ENCODE measurements around the gene CDRT15.
"Not testable (repeated sequence)": the region's sequence is repeated elsewhere in the genome, so short reads cannot be mapped to it uniquely, and the experiment has no call there.

Gene CDRT15

GRCh38 chr17:14245629-14246028 is 9.0 kb upstream of the CDRT15 start:
- no peak for TF ChIP-seq EZH2 (IDR thresholded peaks at IDR 0.05; ENCODE audit: borderline replicate concordance, low read depth, low read length, severe bottlenecking)
- TF ChIP-seq CTCF (IDR thresholded peaks at IDR 0.05; ENCODE audit: borderline replicate concordance, extremely low read depth, low read length, poor library complexity, severe bottlenecking) = no peak
- H3K27me3 ChIP-seq (ENCODE audit: insufficient read depth, low read length, poor library complexity) = no peaks in the 10 kb centered on the region
- H4K20me1 ChIP-seq (ENCODE audit: insufficient read depth, low read length) = no peaks in the 10 kb centered on the region
- H2AFZ ChIP-seq (ENCODE audit: low read depth, low read length) = no peak overlapping the region
- H3K36me3 ChIP-seq (ENCODE audit: insufficient read depth, low read length) = no peaks in the 10 kb centered on the region
- no peaks in the 10 kb centered on the region for H3K4me1 ChIP-seq (ENCODE audit: insufficient read depth, low read length)
- no peak overlapping the region for H3K9ac ChIP-seq (ENCODE audit: low read depth, low read length)
- H3K9me3 ChIP-seq (ENCODE audit: insufficient read depth, low read length, severe bottlenecking) = no peaks in the 10 kb centered on the region
- H3K79me2 ChIP-seq (ENCODE audit: insufficient read depth, low read length) = no peaks in the 10 kb centered on the region
- ATAC-seq (ENCODE audit: insufficient read depth, low read depth) (no peak), DNase-seq (no peak)
- no peak overlapping the region for H3K4me2 ChIP-seq (ENCODE audit: insufficient read depth, low read length)
- H3K27ac ChIP-seq (ENCODE audit: low read length) = no peak overlapping the region
- H3K4me3 ChIP-seq (ENCODE audit: low read depth in 1 of 2, low read length in 2 of 2) = no peak overlapping the region

- Histone ChIP-seq H3K27ac (ENCODE audit: low read length) (no peak overlapping the region), H3K79me2 (ENCODE audit: insufficient read depth, low read length) (no peaks in the 10 kb centered on the region), H3K27me3 (ENCODE audit: insufficient read depth, low read length, poor library complexity) (no peaks in the 10 kb centered on the region), H3K4me1 (ENCODE audit: insufficient read depth, low read length) (no peaks in the 10 kb centered on the region), H3K9ac (ENCODE audit: low read depth, low read length) (no peak overlapping the region), H3K36me3 (ENCODE audit: insufficient read depth, low read length) (no peaks in the 10 kb centered on the region), H3K4me3 (ENCODE audit: low read depth in 1 of 2, low read length in 2 of 2) (no peak overlapping the region), H2AFZ (ENCODE audit: low read depth, low read length) (no peak overlapping the region), H3K4me2 (ENCODE audit: insufficient read depth, low read length) (no peak overlapping the region), H4K20me1 (ENCODE audit: insufficient read depth, low read length) (no peaks in the 10 kb centered on the region), H3K9me3 (ENCODE audit: insufficient read depth, low read length, severe bottlenecking) (no peaks in the 10 kb centered on the region)
- TF ChIP-seq CTCF (IDR thresholded peaks at IDR 0.05; ENCODE audit: borderline replicate concordance, extremely low read depth, low read length, poor library complexity, severe bottlenecking) (no peak), EZH2 (IDR thresholded peaks at IDR 0.05; ENCODE audit: borderline replicate concordance, low read depth, low read length, severe bottlenecking) (no peak)
- ATAC-seq (ENCODE audit: insufficient read depth, low read depth) (no peak), DNase-seq (no peak)
Observed at GRCh38 chr17:14245002-14245401, 8.3 kb upstream of the CDRT15 start.

GRCh38 chr17:14239271-14239670 is 2.6 kb upstream of the CDRT15 start:
- not testable (repeated sequence) for H2AFZ ChIP-seq (ENCODE audit: low read depth, low read length); H3K27ac ChIP-seq (ENCODE audit: low read length); H3K4me2 ChIP-seq (ENCODE audit: insufficient read depth, low read length); H3K9me3 ChIP-seq (ENCODE audit: insufficient read depth, low read length, severe bottlenecking); H3K27me3 ChIP-seq (ENCODE audit: insufficient read depth, low read length, poor library complexity); ATAC-seq (ENCODE audit: insufficient read depth, low read depth); H3K79me2 ChIP-seq (ENCODE audit: insufficient read depth, low read length); H3K4me1 ChIP-seq (ENCODE audit: insufficient read depth, low read length); H3K4me3 ChIP-seq (ENCODE audit: low read depth in 1 of 2, low read length in 2 of 2); H3K9ac ChIP-seq (ENCODE audit: low read depth, low read length); DNase-seq; H3K36me3 ChIP-seq (ENCODE audit: insufficient read depth, low read length); H4K20me1 ChIP-seq (ENCODE audit: insufficient read depth, low read length)

GRCh38 chr17:14236032-14236431 is 630 bp downstream of the CDRT15 start:
- H3K4me2 ChIP-seq (ENCODE audit: insufficient read depth, low read length); H3K79me2 ChIP-seq (ENCODE audit: insufficient read depth, low read length); H3K27ac ChIP-seq (ENCODE audit: low read length); H3K9ac ChIP-seq (ENCODE audit: low read depth, low read length); ATAC-seq (ENCODE audit: insufficient read depth, low read depth); H3K9me3 ChIP-seq (ENCODE audit: insufficient read depth, low read length, severe bottlenecking); H3K36me3 ChIP-seq (ENCODE audit: insufficient read depth, low read length); H3K4me3 ChIP-seq (ENCODE audit: low read depth in 1 of 2, low read length in 2 of 2); H3K4me1 ChIP-seq (ENCODE audit: insufficient read depth, low read length); H3K27me3 ChIP-seq (ENCODE audit: insufficient read depth, low read length, poor library complexity); H2AFZ ChIP-seq (ENCODE audit: low read depth, low read length); H4K20me1 ChIP-seq (ENCODE audit: insufficient read depth, low read length); DNase-seq: not testable (repeated sequence)

GRCh38 chr17:14235047-14235446 is 1.6 kb downstream of the CDRT15 start:
- not testable (repeated sequence) for H3K79me2 ChIP-seq (ENCODE audit: insufficient read depth, low read length); H3K4me3 ChIP-seq (ENCODE audit: low read depth in 1 of 2, low read length in 2 of 2); ATAC-seq (ENCODE audit: insufficient read depth, low read depth); H3K27me3 ChIP-seq (ENCODE audit: insufficient read depth, low read length, poor library complexity); H2AFZ ChIP-seq (ENCODE audit: low read depth, low read length); H3K4me1 ChIP-seq (ENCODE audit: insufficient read depth, low read length); DNase-seq; H3K36me3 ChIP-seq (ENCODE audit: insufficient read depth, low read length); H4K20me1 ChIP-seq (ENCODE audit: insufficient read depth, low read length); H3K9ac ChIP-seq (ENCODE audit: low read depth, low read length); H3K9me3 ChIP-seq (ENCODE audit: insufficient read depth, low read length, severe bottlenecking); H3K4me2 ChIP-seq (ENCODE audit: insufficient read depth, low read length); H3K27ac ChIP-seq (ENCODE audit: low read length)

- H3K4me1 ChIP-seq (ENCODE audit: insufficient read depth, low read length); H3K79me2 ChIP-seq (ENCODE audit: insufficient read depth, low read length): not testable (repeated sequence)
Observed at GRCh38 chr17:14231187-14231586, 5.5 kb downstream of the CDRT15 start.

More at GRCh38 chr17:14231187-14231586, 5.5 kb downstream of the CDRT15 start:
- ATAC-seq (ENCODE audit: insufficient read depth, low read depth); H4K20me1 ChIP-seq (ENCODE audit: insufficient read depth, low read length); H3K4me3 ChIP-seq (ENCODE audit: low read depth in 1 of 2, low read length in 2 of 2); H2AFZ ChIP-seq (ENCODE audit: low read depth, low read length); H3K27me3 ChIP-seq (ENCODE audit: insufficient read depth, low read length, poor library complexity); H3K9ac ChIP-seq (ENCODE audit: low read depth, low read length); H3K4me2 ChIP-seq (ENCODE audit: insufficient read depth, low read length); H3K9me3 ChIP-seq (ENCODE audit: insufficient read depth, low read length, severe bottlenecking); H3K27ac ChIP-seq (ENCODE audit: low read length); H3K36me3 ChIP-seq (ENCODE audit: insufficient read depth, low read length); DNase-seq: not testable (repeated sequence)

All from DND-41 (cell line).